ENCODE data around the gene HEYL.

DNA sequence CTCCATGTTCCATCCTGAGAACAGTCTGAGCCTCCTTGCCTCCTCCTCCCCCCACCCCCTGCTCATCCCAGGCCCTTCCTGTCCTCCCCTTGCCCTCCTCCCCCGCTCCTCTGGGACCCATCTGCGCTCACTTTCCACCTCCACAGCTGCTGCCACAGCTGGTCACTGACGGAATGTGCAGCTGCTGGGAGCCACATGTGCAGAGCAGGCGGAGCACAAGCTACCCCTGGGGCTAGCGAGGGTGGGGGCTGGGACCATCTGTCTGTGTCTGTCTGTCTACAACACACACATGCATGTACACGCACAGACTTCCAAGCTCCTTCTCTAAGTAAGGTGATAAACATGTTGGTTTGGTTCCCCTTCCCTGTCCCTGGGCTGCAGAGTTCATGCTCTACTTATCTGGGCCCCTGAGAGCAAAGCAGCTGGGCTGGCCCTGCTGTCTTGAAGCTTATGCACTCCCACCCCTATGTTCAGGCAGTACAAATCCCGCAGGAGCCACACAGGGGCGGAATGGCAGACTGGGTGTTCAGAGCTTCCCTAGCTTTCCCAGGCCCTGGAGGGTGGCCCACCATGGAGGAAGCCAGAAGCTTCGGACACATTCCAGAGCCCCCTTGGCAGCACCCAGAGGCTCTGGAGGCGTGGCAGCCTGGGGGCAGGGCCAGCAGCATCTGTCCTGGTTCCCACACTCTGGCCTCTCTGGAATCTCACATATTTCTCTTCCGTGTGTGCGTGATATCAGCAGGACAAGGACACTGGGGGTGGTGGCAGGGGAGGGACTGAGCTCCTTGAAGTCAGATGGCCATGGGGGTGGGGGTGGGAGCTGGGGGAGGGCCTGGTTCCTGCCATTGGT lies 7.0 kb upstream of the HEYL start:
- no peak for TF ChIP-seq POLR2A (IDR thresholded peaks at IDR 0.05; ENCODE audit: low read length)
- no peak for TF ChIP-seq GATA1 (IDR thresholded peaks at IDR 0.05; ENCODE audit: low read depth, low read length)

All from erythroblast (primary cell).